ENCODE measurements around the gene PTPRM. TPM values are rescaled to one million over a fixed set of nuclear protein-coding genes. Genes with fewer than 3 reads are reported as not detected.

PTPRM gene
- polyA plus RNA-seq: 10 to 100 TPM in 2 of 4 donors, 1 to 10 TPM in 2; 2.2 to 31.4 (median 18.1) TPM
- long read RNA-seq, donor 1: 0 reads
- long read RNA-seq, donor 2: 0 reads
- long read RNA-seq, donor 3, partial matches to known transcripts: 6 of 6 reads
- long read RNA-seq, donor 3, other reads (novel, unspliced or antisense): 0 of 6 reads
- long read RNA-seq, donor 4: 0 reads
- long read RNA-seq, donor 5: 0 reads
- long read RNA-seq, donor 6: 0 reads
- long read RNA-seq, donor 7, partial matches to known transcripts: 18 of 18 reads
- long read RNA-seq, donor 7, other reads (novel, unspliced or antisense): 0 of 18 reads
- long read RNA-seq, donor 8: 0 reads
- long read RNA-seq, donor 9: 0 reads
- long read RNA-seq, donor 10, partial matches to known transcripts: 17 of 18 reads
- long read RNA-seq, donor 10, other reads (novel, unspliced or antisense): 0 of 18 reads

DNA sequence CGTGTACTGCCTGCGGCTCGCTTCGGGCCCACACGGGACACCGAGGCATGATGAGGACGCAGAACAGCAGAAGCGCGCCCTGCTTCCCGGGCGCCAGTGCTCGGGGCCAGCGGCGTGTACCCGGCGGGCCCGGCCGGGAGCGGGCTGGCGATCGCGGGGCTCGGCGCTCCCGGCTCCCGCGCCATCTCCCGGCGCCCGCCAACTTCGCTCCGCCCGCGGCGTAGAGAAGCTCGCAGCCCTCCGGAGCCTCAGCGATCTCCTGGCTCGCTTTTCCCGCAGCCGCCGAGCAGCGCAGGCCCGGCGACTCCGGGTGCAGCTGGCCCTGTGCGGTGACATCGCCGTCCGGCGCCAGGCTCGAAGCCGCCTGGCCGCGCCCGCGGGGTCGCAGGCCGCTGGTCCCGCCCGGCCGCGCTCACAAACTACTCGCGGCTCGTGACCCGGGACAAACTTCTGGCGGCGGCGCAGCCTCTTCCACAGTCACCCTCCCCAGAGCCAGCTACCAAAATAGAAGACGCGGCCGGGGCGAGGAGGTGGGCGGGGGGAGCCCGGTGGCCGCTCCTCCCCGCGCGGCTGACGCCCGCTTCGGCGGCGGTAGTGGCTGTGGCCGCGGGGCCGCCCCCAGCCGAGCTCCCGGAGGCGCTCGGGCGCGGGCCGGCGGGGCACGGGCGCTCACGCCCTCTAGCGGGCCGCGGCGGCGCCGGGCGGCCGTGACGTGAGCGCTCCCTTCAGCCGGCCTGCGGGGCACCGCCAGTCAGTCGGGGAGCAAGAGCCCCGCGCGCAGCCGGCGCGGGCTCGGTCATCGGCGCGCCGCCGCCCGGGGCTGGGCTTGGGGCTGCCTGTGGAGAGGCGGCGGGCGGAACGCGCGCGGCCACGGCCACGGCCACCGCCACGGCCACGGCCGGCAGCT, at the start of gene PTPRM:
TSS of gene PTPRM (plus strand) at position 750 of the 907 bp plus-strand sequence. CDS start 503 bp downstream, outside the sequence.
- WGBS, 3 donors: 0 to 1% (median 0%) methylated on average over 98 to 139 of the region's 139 CpGs
- peak; percentile 69 to 90 for DNase-seq
- no peaks in the 10 kb centered on the region for H3K36me3 ChIP-seq (ENCODE audit: control insufficient read depth in 3 of 3, insufficient read depth in 2 of 3, low read depth in 1 of 3, low read length in 3 of 3)
- peaks cover 0 to 25% (median 4%) of the 10 kb centered on the region in 3 donors for H3K27me3 ChIP-seq (ENCODE audit: control insufficient read depth in 3 of 3, insufficient read depth in 3 of 3, low read length in 3 of 3)
- no peaks in the 10 kb centered on the region for H3K9me3 ChIP-seq (ENCODE audit: control insufficient read depth in 2 of 2, insufficient read depth in 1 of 2, low read depth in 1 of 2, low read length in 1 of 2)
- peaks cover 0 to 3% (median 0%) of the 10 kb centered on the region in 3 donors for H3K4me1 ChIP-seq (ENCODE audit: control insufficient read depth in 3 of 3, insufficient read depth in 2 of 3, low read depth in 1 of 3, low read length in 2 of 3)
- H3K4me3 ChIP-seq (ENCODE audit: low read depth in 1 of 3, low read length in 3 of 3): peak within 1 kb of the TSS; percentile 63 to 75 (median 69)
- FAIRE-seq: no peak
- peak within 1 kb of the TSS; percentile 67 to 94 (median 77) for H3K27ac ChIP-seq (ENCODE audit: low read depth in 1 of 3, low read length in 2 of 3)

DNA sequence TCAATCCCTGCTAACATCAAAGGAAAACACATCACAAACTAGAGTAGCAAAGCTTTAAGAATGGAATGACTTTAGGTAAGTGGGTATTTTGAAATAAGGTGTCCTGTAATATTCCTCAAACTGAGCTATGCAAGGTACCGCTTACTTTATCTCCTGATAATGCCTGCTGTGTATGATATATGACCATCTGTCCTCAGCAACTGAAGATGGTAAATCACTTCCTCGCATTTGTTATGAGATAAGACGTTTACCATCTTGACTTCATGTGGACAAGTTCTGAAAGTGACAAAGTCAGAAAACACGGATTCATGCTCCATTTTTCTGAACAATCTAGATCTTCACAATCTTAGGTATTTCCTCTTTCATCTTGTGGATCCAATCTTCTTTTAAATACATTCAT, 49.3 kb upstream of the PTPRM start:
- peaks cover 0 to 3% (median 0%) of the 10 kb centered on the region in 3 donors for H3K27me3 ChIP-seq (ENCODE audit: control insufficient read depth in 3 of 3, insufficient read depth in 3 of 3, low read length in 3 of 3)
- no peaks in the 10 kb centered on the region for H3K36me3 ChIP-seq (ENCODE audit: control insufficient read depth in 3 of 3, insufficient read depth in 2 of 3, low read depth in 1 of 3, low read length in 3 of 3)
- H3K4me3 ChIP-seq (ENCODE audit: low read depth in 1 of 3, low read length in 3 of 3): no peak overlapping the region
- H3K9me3 ChIP-seq (ENCODE audit: control insufficient read depth in 2 of 2, insufficient read depth in 1 of 2, low read depth in 1 of 2, low read length in 1 of 2): no peaks in the 10 kb centered on the region
- DNase-seq: no peak
- no peak for FAIRE-seq
- peaks cover 0 to 4% (median 0%) of the 10 kb centered on the region in 3 donors for H3K4me1 ChIP-seq (ENCODE audit: control insufficient read depth in 3 of 3, insufficient read depth in 2 of 3, low read depth in 1 of 3, low read length in 2 of 3)
- H3K27ac ChIP-seq (ENCODE audit: low read depth in 1 of 3, low read length in 2 of 3): no peak overlapping the region
- 46 to 66% (median 65%) methylated on average over 4 of the region's 4 CpGs for WGBS, 3 donors

DNA sequence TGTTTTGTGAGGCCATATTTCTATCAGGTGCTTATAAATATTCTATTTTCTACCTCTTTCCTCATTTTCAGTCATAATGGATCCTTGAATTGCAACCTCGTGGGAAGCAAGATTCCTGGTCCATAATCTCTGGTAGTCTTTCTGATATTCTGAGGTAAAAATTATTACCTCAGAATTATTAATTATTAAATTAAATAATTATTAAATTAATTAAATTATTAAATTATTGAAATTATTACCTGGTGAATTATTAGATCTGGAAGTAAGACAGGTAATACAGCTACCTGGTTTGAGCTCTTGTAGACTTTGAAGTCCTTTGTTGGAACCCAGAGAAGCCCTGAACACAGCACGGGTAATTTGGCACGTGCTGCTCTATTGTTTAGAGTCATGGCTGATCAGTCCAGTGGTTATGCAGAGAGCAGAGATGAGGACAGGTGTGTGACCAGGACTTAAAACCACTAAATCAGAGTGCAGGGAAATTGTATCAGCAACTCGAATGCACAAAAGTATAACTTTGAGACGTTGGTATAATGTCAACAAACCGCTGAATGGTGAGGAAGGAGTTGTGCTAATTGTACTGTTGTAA, 46.8 kb upstream of the PTPRM start:
- H3K4me3 ChIP-seq (ENCODE audit: low read depth in 1 of 3, low read length in 3 of 3): no peak overlapping the region
- WGBS, 3 donors: 18 to 50% (median 33%) methylated on average over 6 of the region's 6 CpGs
- peaks cover 0 to 3% (median 0%) of the 10 kb centered on the region in 3 donors for H3K27me3 ChIP-seq (ENCODE audit: control insufficient read depth in 3 of 3, insufficient read depth in 3 of 3, low read length in 3 of 3)
- no peaks in the 10 kb centered on the region for H3K36me3 ChIP-seq (ENCODE audit: control insufficient read depth in 3 of 3, insufficient read depth in 2 of 3, low read depth in 1 of 3, low read length in 3 of 3)
- DNase-seq: peak in 1 of 2 donors; percentile 24
- H3K9me3 ChIP-seq (ENCODE audit: control insufficient read depth in 2 of 2, insufficient read depth in 1 of 2, low read depth in 1 of 2, low read length in 1 of 2): no peaks in the 10 kb centered on the region
- no peak for FAIRE-seq
- peaks cover 0 to 4% (median 0%) of the 10 kb centered on the region in 3 donors for H3K4me1 ChIP-seq (ENCODE audit: control insufficient read depth in 3 of 3, insufficient read depth in 2 of 3, low read depth in 1 of 3, low read length in 2 of 3)
- H3K27ac ChIP-seq (ENCODE audit: low read depth in 1 of 3, low read length in 2 of 3): no peak overlapping the region

DNA sequence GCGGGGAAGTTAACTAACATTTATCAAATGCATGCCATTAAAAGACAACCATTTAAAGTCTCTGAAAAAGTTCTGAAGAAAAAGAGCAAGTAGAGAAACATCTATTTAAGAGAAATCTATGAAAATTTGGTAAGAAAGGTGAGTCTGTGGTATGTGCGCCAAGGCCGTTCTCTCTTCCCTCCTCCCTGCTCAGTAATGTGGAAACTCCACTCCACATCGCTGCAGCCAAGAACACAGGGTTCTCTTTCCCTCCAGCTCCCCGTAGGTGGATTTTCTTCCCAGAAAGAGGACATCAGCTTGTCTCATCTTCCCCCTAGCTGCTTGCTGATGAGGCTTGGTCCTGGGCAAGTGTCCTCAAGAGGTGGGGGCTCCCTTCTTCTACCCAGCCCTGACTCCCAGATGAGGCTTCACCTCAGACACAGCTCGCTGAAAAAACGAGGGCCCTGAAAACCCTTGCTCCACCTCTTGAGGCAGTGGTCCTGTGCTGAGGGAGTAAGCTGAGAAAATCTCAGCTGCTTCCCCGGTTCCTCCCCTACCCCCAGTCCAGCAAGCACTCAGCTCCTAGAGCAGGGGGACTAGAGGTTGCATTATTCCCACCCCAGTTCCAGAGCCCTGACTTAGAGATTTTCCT, 45.8 kb upstream of the PTPRM start:
- H3K9me3 ChIP-seq (ENCODE audit: control insufficient read depth in 2 of 2, insufficient read depth in 1 of 2, low read depth in 1 of 2, low read length in 1 of 2): no peaks in the 10 kb centered on the region
- WGBS, 3 donors: 88 to 92% (median 91%) methylated on average over 8 of the region's 8 CpGs
- FAIRE-seq: no peak
- peaks cover 0 to 3% (median 0%) of the 10 kb centered on the region in 3 donors for H3K27me3 ChIP-seq (ENCODE audit: control insufficient read depth in 3 of 3, insufficient read depth in 3 of 3, low read length in 3 of 3)
- H3K4me3 ChIP-seq (ENCODE audit: low read depth in 1 of 3, low read length in 3 of 3): no peak overlapping the region
- DNase-seq: no peak
- H3K27ac ChIP-seq (ENCODE audit: low read depth in 1 of 3, low read length in 2 of 3): no peak overlapping the region
- peaks cover 0 to 4% (median 0%) of the 10 kb centered on the region in 3 donors for H3K4me1 ChIP-seq (ENCODE audit: control insufficient read depth in 3 of 3, insufficient read depth in 2 of 3, low read depth in 1 of 3, low read length in 2 of 3)
- no peaks in the 10 kb centered on the region for H3K36me3 ChIP-seq (ENCODE audit: control insufficient read depth in 3 of 3, insufficient read depth in 2 of 3, low read depth in 1 of 3, low read length in 3 of 3)

DNA sequence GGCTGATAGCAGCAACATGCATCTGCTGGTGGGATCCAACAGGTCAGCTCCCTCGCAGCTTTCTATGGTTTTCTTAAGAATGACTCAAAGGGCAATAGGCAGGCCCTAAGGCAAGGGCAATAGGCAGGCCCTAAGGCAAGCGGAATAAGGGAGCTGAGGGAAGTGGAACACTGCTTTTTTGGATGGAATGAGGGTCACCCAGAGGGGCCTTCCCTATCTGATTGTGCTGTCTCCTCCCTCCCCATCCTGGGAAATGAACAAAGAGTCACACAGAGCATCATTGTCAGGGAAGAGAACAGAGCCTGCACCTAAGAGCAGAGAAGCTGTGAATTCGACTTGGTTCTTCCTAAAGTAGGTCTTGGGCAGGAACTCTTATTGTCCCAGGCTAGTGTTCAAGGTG, 43.3 kb upstream of the PTPRM start:
- Histone ChIP-seq H3K27me3 (ENCODE audit: control insufficient read depth in 3 of 3, insufficient read depth in 3 of 3, low read length in 3 of 3) (no peaks in the 10 kb centered on the region), H3K27ac (ENCODE audit: low read depth in 1 of 3, low read length in 2 of 3) (no peak overlapping the region), H3K9me3 (ENCODE audit: control insufficient read depth in 2 of 2, insufficient read depth in 1 of 2, low read depth in 1 of 2, low read length in 1 of 2) (no peaks in the 10 kb centered on the region), H3K4me1 (ENCODE audit: control insufficient read depth in 3 of 3, insufficient read depth in 2 of 3, low read depth in 1 of 3, low read length in 2 of 3) (peaks cover 0 to 4% (median 0%) of the 10 kb centered on the region in 3 donors), H3K36me3 (ENCODE audit: control insufficient read depth in 3 of 3, insufficient read depth in 2 of 3, low read depth in 1 of 3, low read length in 3 of 3) (no peaks in the 10 kb centered on the region), H3K4me3 (ENCODE audit: low read depth in 1 of 3, low read length in 3 of 3) (no peak overlapping the region)
- DNase-seq: no peak
- WGBS, 3 donors: 83 to 93% (median 88%) methylated on average over 3 of the region's 3 CpGs
- no peak for FAIRE-seq

DNA sequence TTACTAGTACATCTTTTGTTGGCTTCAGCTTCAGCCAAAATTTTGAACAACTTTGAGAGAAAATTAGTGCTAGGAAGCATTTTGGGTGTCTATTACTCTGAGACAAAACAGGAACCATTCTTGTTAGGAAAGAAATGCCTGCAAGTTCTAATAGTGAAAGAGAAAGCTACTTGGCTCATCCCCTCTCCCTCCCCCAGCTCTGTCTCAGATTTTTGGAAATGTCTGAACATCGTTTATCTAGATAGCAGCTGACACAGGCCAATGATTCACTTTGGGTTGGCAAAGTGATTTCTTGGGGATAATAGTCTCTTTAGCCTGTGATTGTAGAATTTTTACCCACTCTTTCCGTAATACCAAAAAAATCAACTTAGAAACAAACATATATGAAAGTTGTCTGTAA, 42.3 kb upstream of the PTPRM start:
- no peaks in the 10 kb centered on the region for H3K4me1 ChIP-seq (ENCODE audit: control insufficient read depth in 3 of 3, insufficient read depth in 2 of 3, low read depth in 1 of 3, low read length in 2 of 3)
- no peak overlapping the region for H3K27ac ChIP-seq (ENCODE audit: low read depth in 1 of 3, low read length in 2 of 3)
- no peaks in the 10 kb centered on the region for H3K36me3 ChIP-seq (ENCODE audit: control insufficient read depth in 3 of 3, insufficient read depth in 2 of 3, low read depth in 1 of 3, low read length in 3 of 3)
- no peak for DNase-seq
- FAIRE-seq: no peak
- no peaks in the 10 kb centered on the region for H3K27me3 ChIP-seq (ENCODE audit: control insufficient read depth in 3 of 3, insufficient read depth in 3 of 3, low read length in 3 of 3)
- 45 to 55% (median 46%) methylated on average over 2 of the region's 2 CpGs for WGBS, 3 donors
- H3K9me3 ChIP-seq (ENCODE audit: control insufficient read depth in 2 of 2, insufficient read depth in 1 of 2, low read depth in 1 of 2, low read length in 1 of 2): no peaks in the 10 kb centered on the region
- H3K4me3 ChIP-seq (ENCODE audit: low read depth in 1 of 3, low read length in 3 of 3): no peak overlapping the region

DNA sequence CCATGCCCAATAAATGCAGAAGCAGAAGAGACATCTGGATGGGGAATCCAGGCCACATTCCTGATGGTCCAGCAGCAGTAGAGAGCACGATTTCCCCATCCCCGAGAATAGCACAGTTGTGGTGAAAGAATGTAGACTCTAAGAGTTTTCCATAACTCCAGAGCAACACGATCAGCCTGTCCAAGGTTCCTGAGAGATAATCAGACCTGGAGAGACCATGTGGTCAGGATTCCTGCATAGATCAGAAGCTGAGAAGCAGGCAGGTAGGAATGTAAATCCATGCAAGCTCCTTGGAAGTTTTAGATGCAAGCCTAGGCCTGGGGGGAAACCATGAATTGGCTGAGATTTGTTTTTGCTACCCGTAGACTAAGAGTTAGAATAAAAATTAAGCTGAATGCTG, 34.2 kb upstream of the PTPRM start:
- Histone ChIP-seq H3K4me3 (ENCODE audit: low read depth in 1 of 3, low read length in 3 of 3) (no peak overlapping the region), H3K27ac (ENCODE audit: low read depth in 1 of 3, low read length in 2 of 3) (no peak overlapping the region), H3K36me3 (ENCODE audit: control insufficient read depth in 3 of 3, insufficient read depth in 2 of 3, low read depth in 1 of 3, low read length in 3 of 3) (no peaks in the 10 kb centered on the region), H3K9me3 (ENCODE audit: control insufficient read depth in 2 of 2, insufficient read depth in 1 of 2, low read depth in 1 of 2, low read length in 1 of 2) (peaks cover 0 to 8% of the 10 kb centered on the region in 2 donors), H3K27me3 (ENCODE audit: control insufficient read depth in 3 of 3, insufficient read depth in 3 of 3, low read length in 3 of 3) (no peaks in the 10 kb centered on the region), H3K4me1 (ENCODE audit: control insufficient read depth in 3 of 3, insufficient read depth in 2 of 3, low read depth in 1 of 3, low read length in 2 of 3) (no peaks in the 10 kb centered on the region)
- FAIRE-seq (no peak), DNase-seq (no peak)
- WGBS, 3 donors: 73 to 80% (median 79%) methylated on average over 4 of the region's 4 CpGs
